Body of pancreas (tissue), 4 donors: ENCODE results near the gene SUN1. TPM values are rescaled to one million over a fixed set of nuclear protein-coding genes. Genes with fewer than 3 reads are reported as not detected.

Source experiments
- ATAC-seq: fragments of 150-250 bp; one replicate; pipeline ENCODE4 v1.9.1; 2016
- DNase-seq, 4 donors: peaks; one replicate each; pipeline ENCODE4 v3.0.0-alpha.2; 2019
- H3K27ac ChIP-seq, 4 donors: fragments of 200-600 bp; sonication (generic); 1 replicate in 3 of 4; 2 replicates in 1 of 4; pipeline versions ENCODE4 v1.5.1 to v1.6.1; 2016 to 2019; ENCODE audit warnings: mild to moderate bottlenecking in 1 of 4, mixed read lengths in 1 of 4, moderate library complexity in 1 of 4
- H3K27me3 ChIP-seq, 2 donors: fragments of 200-600 bp; sonication (generic); one replicate each; pipeline ENCODE4 v1.6.0; 2016; ENCODE audit warnings: mild to moderate bottlenecking in 1 of 2
- H3K36me3 ChIP-seq, 2 donors: fragments of 200-600 bp; sonication (generic); replicated peaks in 1 of 2; 2 replicates each; pipeline ENCODE4 v1.5.1; 2016; ENCODE audit warnings: low read depth in 2 of 2; ENCODE audit not compliant: insufficient read depth in 1 of 2
- H3K4me1 ChIP-seq: fragments of 200-600 bp; sonication (generic); one replicate; pipeline ENCODE4 v1.6.0; 2016
- H3K4me3 ChIP-seq, 2 donors: fragments of 200-600 bp; sonication (generic); 1 replicate in 1 of 2; 2 replicates in 1 of 2; pipeline ENCODE4 v1.5.1; 2016 to 2019
- H3K9me3 ChIP-seq, 3 donors: fragments of 200-600 bp; sonication (generic); 1 replicate in 2 of 3; 2 replicates in 1 of 3; pipeline ENCODE4 v1.5.1; 2016
- CTCF ChIP-seq, 7 experiments: fragments of 450-650 bp in 4 of 7; fragments of 200-600 bp in 3 of 7; sonication (generic) in 3 of 7; IDR thresholded peaks; one replicate each; pipeline ENCODE4 v1.5.1; 2016 to 2019; ENCODE audit warnings: antibody characterized with exemption in 7 of 7
- POLR2A ChIP-seq, 3 donors: fragments of 450-650 bp; IDR thresholded peaks; one replicate each; pipeline ENCODE4 v1.6.1; 2016; ENCODE audit warnings: antibody characterized with exemption in 3 of 3, mild to moderate bottlenecking in 2 of 3
- whole genome bisulfite sequencing, 2 donors: methylation state at CpG; one replicate each; pipeline ENCODE4 v1.1.5; 2017; 5-methylcytosine and 5-hydroxymethylcytosine counted together
- intact Hi-C: fragments of 100-400 bp; cut with DNase I; formaldehyde crosslinking; loops from one replicate; pipeline ENCODE4 v1.15.1; 2023
- total RNA-seq, 2 donors: library from RNA; depleted of rRNA; stranded (reverse); fragments of >200 nt; gene quantifications; one replicate each; pipeline ENCODE4 v1.1.0, GENCODE V29; 2016

Gene SUN1
- total RNA-seq, 2 donors from 2014 or later, result 75.8 to 122 TPM

- H3K4me1 ChIP-seq, result peaks cover 52% of the 10 kb centered on the region
- peak overlapping the region in 3 of 4 donors; percentile 78 to 87 (median 78) for H3K27ac ChIP-seq
- 45 to 53% methylated on average over 7 of the region's 7 CpGs for WGBS, 2 donors
- no peak for ATAC-seq
- H3K27me3 ChIP-seq, result no peaks in the 10 kb centered on the region
- peak in 1 of 4 donors; percentile 15 for DNase-seq
- no peak for TF ChIP-seq POLR2A (IDR thresholded peaks at IDR 0.05)
- TF ChIP-seq CTCF (IDR thresholded peaks at IDR 0.05), result no peak
- no peaks in the 10 kb centered on the region for H3K36me3 ChIP-seq
- no peaks in the 10 kb centered on the region for H3K9me3 ChIP-seq
- no peak overlapping the region for H3K4me3 ChIP-seq
- intact Hi-C loops, result no loop called here
Measured at GRCh38 chr7:875051-875450, 42.8 kb downstream of the SUN1 start.

DNA sequence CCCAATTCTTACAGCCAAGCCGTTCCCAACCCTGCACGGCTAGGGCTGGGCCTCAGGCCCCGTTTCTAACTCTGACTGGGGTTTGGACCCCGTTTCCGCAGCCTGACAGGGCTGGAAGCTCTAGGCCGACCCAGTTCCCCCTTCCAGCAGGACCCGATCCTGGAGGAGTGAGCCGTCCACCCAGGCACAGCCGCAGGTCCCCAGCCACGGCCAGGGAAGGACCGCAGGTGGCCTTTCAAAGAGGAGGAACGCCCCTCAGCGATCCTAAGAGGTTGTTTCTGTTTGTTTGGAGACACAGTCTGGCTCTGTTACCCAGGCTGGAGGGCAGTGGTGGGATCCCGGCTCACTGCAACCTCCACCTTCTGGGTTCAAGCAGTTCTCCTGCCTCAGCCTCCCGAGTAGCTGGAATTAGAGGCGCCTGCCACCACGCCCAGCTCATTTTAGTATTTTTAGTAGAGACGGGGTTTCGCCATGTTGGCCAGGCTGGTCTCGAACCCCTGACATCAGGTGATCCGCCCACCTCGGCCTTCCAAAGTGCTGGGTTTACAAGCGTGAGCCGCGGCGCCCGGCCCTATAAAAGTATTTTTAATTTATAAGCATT is 43.3 kb downstream of the SUN1 start:
- WGBS, 2 donors, result 54 to 92% methylated on average over 6 to 26 of the region's 27 CpGs

GRCh38 chr7:876077-876971 is 44.0 kb downstream of the SUN1 start, which contains the start of gene GET4:
TSS of gene GET4 (plus strand) at chr7:876554. CDS start at chr7:876646, 92 bp downstream.
- Histone ChIP-seq H3K4me3 (peak within 1 kb of the TSS; percentile 59 to 73), H3K27me3 (no peaks in the 10 kb centered on the region), H3K27ac (peak within 1 kb of the TSS; percentile 78 to 92 (median 86)), H3K36me3 (no peaks in the 10 kb centered on the region), H3K4me1 (peaks cover 61% of the 10 kb centered on the region), H3K9me3 (no peaks in the 10 kb centered on the region)
- ATAC-seq (peak; percentile 84), DNase-seq (peak; percentile 98 to 99 (median 98))
- intact Hi-C loops, result no loop called here
- TF ChIP-seq POLR2A (IDR thresholded peaks at IDR 0.05) (peak; percentile 69 to 84 (median 80)), CTCF (IDR thresholded peaks at IDR 0.05) (peak in 3 of 7 experiments; percentile 25 to 47 (median 33))
- 0 to 1% methylated on average over 4 to 105 of the region's 129 CpGs for WGBS, 2 donors

More for the DNA sequence above, 43.3 kb downstream of the SUN1 start:
- H3K4me1 ChIP-seq, result peaks cover 58% of the 10 kb centered on the region
- H3K4me3 ChIP-seq, result no peak overlapping the region
- no peaks in the 10 kb centered on the region for H3K27me3 ChIP-seq
- ATAC-seq (no peak), DNase-seq (peak in 3 of 4 donors; percentile 30 to 40 (median 32))
- peak overlapping the region; percentile 70 to 87 (median 78) for H3K27ac ChIP-seq
- H3K9me3 ChIP-seq, result no peaks in the 10 kb centered on the region
- TF ChIP-seq CTCF (IDR thresholded peaks at IDR 0.05) (no peak), POLR2A (IDR thresholded peaks at IDR 0.05) (no peak)
- intact Hi-C loops, result no loop called here
- no peaks in the 10 kb centered on the region for H3K36me3 ChIP-seq

DNA sequence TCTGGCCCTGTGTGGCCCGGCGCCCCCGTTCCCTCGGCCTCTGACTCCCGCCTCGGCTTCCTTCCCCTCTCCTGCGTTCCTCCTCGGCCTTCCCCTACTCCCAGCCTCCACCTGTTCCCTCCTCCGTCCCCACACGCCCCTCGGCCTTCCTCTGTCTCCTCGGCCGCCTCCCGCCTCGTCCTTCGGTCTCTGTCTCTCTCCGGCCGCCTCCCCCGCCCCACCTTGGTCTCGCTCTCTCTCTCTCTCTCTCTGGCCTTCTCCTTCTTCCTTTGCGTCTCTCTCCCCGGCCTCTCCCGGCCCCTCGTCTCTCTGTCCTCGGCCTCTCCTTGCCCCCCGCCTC is 44.7 kb downstream of the SUN1 start:
- WGBS, 2 donors, result 0 to 1% methylated on average over 23 to 26 of the region's 26 CpGs
- Histone ChIP-seq H3K36me3 (no peaks in the 10 kb centered on the region), H3K4me3 (peak overlapping the region; percentile 59 to 73), H3K4me1 (peaks cover 63% of the 10 kb centered on the region), H3K27me3 (no peaks in the 10 kb centered on the region), H3K9me3 (no peaks in the 10 kb centered on the region), H3K27ac (peak overlapping the region; percentile 78 to 92 (median 86))
- TF ChIP-seq CTCF (IDR thresholded peaks at IDR 0.05) (no peak), POLR2A (IDR thresholded peaks at IDR 0.05) (no peak)
- peak; percentile 24 for ATAC-seq
- no peak for DNase-seq
- intact Hi-C loops, result no loop called here
